NCI-H524 (cell line): ENCODE data around the gene CNKSR2.
A peak's percentile ranks its signal among the peaks of the same experiment; 100 is the strongest.

ENCODE experiments used
- DNase-seq, 2 experiments: peaks; one replicate each; lab custom pipeline; 2025; lab: John Stamatoyannopoulos, UW

The CNKSR2 gene

GRCh38 chrX:21612154-21612553 is 237.9 kb downstream of the CNKSR2 start:
- DNase-seq = no peak

- no peak for DNase-seq
Measured at GRCh38 chrX:21616386-21616785, 242.2 kb downstream of the CNKSR2 start.

GRCh38 chrX:21620234-21620633 is 246.0 kb downstream of the CNKSR2 start:
- no peak for DNase-seq

- DNase-seq = no peak
Measured at GRCh38 chrX:21623778-21624501, 249.7 kb downstream of the CNKSR2 start.

- DNase-seq = peak in 1 of 2 experiments; percentile 23
Measured at GRCh38 chrX:21632027-21632426, 257.8 kb downstream of the CNKSR2 start.

GRCh38 chrX:21638311-21638710 is 264.1 kb downstream of the CNKSR2 start:
- DNase-seq = no peak

GRCh38 chrX:21639775-21640174 is 265.6 kb downstream of the CNKSR2 start:
- DNase-seq = no peak

- DNase-seq = no peak
Measured at GRCh38 chrX:21645431-21645830, 271.2 kb downstream of the CNKSR2 start.

- no peak for DNase-seq
Measured at GRCh38 chrX:21645886-21646285, 271.7 kb downstream of the CNKSR2 start.

- DNase-seq = no peak
Measured at GRCh38 chrX:21655901-21656586, 281.8 kb downstream of the CNKSR2 start.

GRCh38 chrX:21656587-21657317 is 282.5 kb downstream of the CNKSR2 start:
- no peak for DNase-seq

GRCh38 chrX:21657318-21658151 is 283.3 kb downstream of the CNKSR2 start:
- DNase-seq = no peak

GRCh38 chrX:21658152-21658737 is 284.0 kb downstream of the CNKSR2 start, which contains the start of gene KLHL34:
TSS of gene KLHL34 (minus strand) at chrX:21658330. CDS start at chrX:21657788, 542 bp downstream.
- no peak for DNase-seq

GRCh38 chrX:21658746-21659145 is 284.5 kb downstream of the CNKSR2 start:
- peak in 1 of 2 experiments; percentile 61 for DNase-seq

GRCh38 chrX:21659320-21659719 is 285.1 kb downstream of the CNKSR2 start:
- no peak for DNase-seq

- peak in 1 of 2 experiments; percentile 5 for DNase-seq
Measured at GRCh38 chrX:21660156-21660555, 285.9 kb downstream of the CNKSR2 start.

- DNase-seq = no peak
Measured at GRCh38 chrX:21661316-21661715, 287.1 kb downstream of the CNKSR2 start.

GRCh38 chrX:21662761-21663160 is 288.5 kb downstream of the CNKSR2 start:
- DNase-seq = no peak

GRCh38 chrX:21666252-21666651 is 292.0 kb downstream of the CNKSR2 start:
- no peak for DNase-seq

- no peak for DNase-seq
Measured at GRCh38 chrX:21666679-21667078, 292.5 kb downstream of the CNKSR2 start.

- no peak for DNase-seq
Measured at GRCh38 chrX:21674430-21675186, 300.4 kb downstream of the CNKSR2 start.
